ENCODE measurements around the gene CEP41.

DNA sequence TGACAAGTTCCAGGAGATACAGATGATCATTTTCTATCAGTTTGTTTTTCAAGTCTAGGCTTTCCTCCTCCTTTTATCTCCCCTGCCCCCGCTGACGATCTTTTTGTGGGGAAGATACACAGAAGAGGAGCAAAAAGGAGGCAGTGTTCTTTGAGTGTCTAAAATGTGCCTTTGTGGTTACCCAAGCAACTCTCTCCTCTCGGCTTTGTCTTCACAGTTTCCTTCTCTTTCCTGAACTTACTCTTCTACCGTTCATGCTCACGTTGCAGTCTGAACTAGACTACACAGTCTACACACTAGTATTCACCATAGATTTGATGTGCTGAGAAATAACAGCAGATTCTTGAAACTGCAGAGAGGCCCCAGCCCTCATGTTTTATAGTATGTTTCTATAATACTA is 23.6 kb downstream of the CEP41 start:
- TF ChIP-seq, protein P1, sequence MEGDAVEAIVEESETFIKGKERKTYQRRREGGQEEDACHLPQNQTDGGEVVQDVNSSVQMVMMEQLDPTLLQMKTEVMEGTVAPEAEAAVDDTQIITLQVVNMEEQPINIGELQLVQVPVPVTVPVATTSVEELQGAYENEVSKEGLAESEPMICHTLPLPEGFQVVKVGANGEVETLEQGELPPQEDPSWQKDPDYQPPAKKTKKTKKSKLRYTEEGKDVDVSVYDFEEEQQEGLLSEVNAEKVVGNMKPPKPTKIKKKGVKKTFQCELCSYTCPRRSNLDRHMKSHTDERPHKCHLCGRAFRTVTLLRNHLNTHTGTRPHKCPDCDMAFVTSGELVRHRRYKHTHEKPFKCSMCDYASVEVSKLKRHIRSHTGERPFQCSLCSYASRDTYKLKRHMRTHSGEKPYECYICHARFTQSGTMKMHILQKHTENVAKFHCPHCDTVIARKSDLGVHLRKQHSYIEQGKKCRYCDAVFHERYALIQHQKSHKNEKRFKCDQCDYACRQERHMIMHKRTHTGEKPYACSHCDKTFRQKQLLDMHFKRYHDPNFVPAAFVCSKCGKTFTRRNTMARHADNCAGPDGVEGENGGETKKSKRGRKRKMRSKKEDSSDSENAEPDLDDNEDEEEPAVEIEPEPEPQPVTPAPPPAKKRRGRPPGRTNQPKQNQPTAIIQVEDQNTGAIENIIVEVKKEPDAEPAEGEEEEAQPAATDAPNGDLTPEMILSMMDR (IDR thresholded peaks at IDR 0.05) = no peak
- no peak for TF ChIP-seq POLR2A (IDR thresholded peaks at IDR 0.05)

All from heart left ventricle (tissue), 13 donors.